PC-9 (cell line): Measurements from ENCODE around the gene DDX10. TPM values are rescaled to one million over a fixed set of nuclear protein-coding genes. Genes with fewer than 3 reads are reported as not detected.

Experiments
- BruUV-seq: library from RNA; stranded (reverse); fragments of 400-500 nt; replicated peaks from 2 replicates; lab custom pipeline; 2021; lab: Mats Ljungman, UMichigan
- CTCF ChIA-PET: fragments of 300-600 bp; sonication (Branson Sonifier 250); formaldehyde crosslinking; loops from one replicate; lab custom pipeline; 2022; ENCODE audit warnings: antibody characterized with exemption; lab: Charles Lee
- POLR2A ChIA-PET: fragments of 300-600 bp; sonication (Branson Sonifier 250); formaldehyde crosslinking; loops from one replicate; lab custom pipeline; 2022; ENCODE audit warnings: antibody characterized with exemption; ENCODE audit not compliant: unreplicated experiment; lab: Charles Lee
- DNase-seq, 2 experiments: peaks; one replicate each; pipeline versions ENCODE4 v3.0.0 to v3.0.0-alpha.2; 2015 to 2022; ENCODE audit warnings: mixed read lengths in 1 of 2
- H2AFZ ChIP-seq: fragments of 200-600 bp; sonication (generic); 2 replicates; pipeline ENCODE4 v1.8.1; 2017; ENCODE audit warnings: antibody characterized with exemption
- H3F3A ChIP-seq: fragments of 200-600 bp; sonication (generic); 2 replicates; pipeline ENCODE4 v1.8.1; 2017; ENCODE audit warnings: antibody characterized with exemption, mild to moderate bottlenecking, low read depth; ENCODE audit not compliant: insufficient read depth
- H3K27ac ChIP-seq: fragments of 200-600 bp; sonication (generic); 2 replicates; pipeline ENCODE4 v1.6.1; 2016; ENCODE audit warnings: mixed run types
- H3K27me3 ChIP-seq: fragments of 200-600 bp; sonication (generic); 2 replicates; pipeline ENCODE4 v1.6.1; 2016; ENCODE audit warnings: low read depth, mixed run types; ENCODE audit not compliant: insufficient read depth
- H3K36me3 ChIP-seq: fragments of 200-600 bp; sonication (generic); 2 replicates; pipeline ENCODE4 v1.6.1; 2016; ENCODE audit warnings: low read depth, mixed run types
- H3K4me1 ChIP-seq: fragments of 200-600 bp; sonication (generic); replicated peaks from 2 replicates; pipeline ENCODE4 v1.6.1; 2016; ENCODE audit warnings: mixed run types; ENCODE audit not compliant: insufficient read depth
- H3K4me2 ChIP-seq: fragments of 200-600 bp; sonication (generic); 2 replicates; pipeline ENCODE4 v1.6.1; 2017; ENCODE audit warnings: mixed run types
- H3K4me3 ChIP-seq: fragments of 200-600 bp; sonication (generic); 2 replicates; pipeline ENCODE4 v1.6.1; 2016; ENCODE audit warnings: mixed run types
- H3K79me2 ChIP-seq: fragments of 200-600 bp; sonication (generic); 2 replicates; pipeline ENCODE4 v1.6.1; 2017; ENCODE audit warnings: low read depth, mixed run types
- H3K9me2 ChIP-seq: fragments of 200-600 bp; sonication (generic); 2 replicates; pipeline ENCODE4 v1.8.1; 2017; ENCODE audit warnings: mild to moderate bottlenecking; ENCODE audit not compliant: insufficient read depth
- H3K9me3 ChIP-seq: fragments of 200-600 bp; sonication (generic); 2 replicates; pipeline ENCODE4 v1.8.1; 2016; ENCODE audit warnings: low read depth; ENCODE audit not compliant: insufficient read depth
- H4K20me1 ChIP-seq: fragments of 200-600 bp; sonication (generic); 2 replicates; pipeline ENCODE4 v1.8.1; 2017; ENCODE audit not compliant: insufficient read depth
- EZH2 ChIP-seq: fragments of 200-600 bp; sonication (generic); IDR thresholded peaks from 2 replicates; pipeline ENCODE4 v1.8.0; 2017; ENCODE audit warnings: antibody characterized with exemption, low read depth
- intact Hi-C: fragments of 100-400 bp; cut with micrococcal nuclease; formaldehyde crosslinking; loops from one replicate; pipeline ENCODE4 v1.10.0; 2022; ENCODE audit not compliant: unreplicated experiment
- total RNA-seq: library from RNA; stranded (reverse); gene quantifications from 2 replicates; pipeline ENCODE4 v1.2.3, GENCODE V29; 2021
- TF ChIP-seq, protein P1 (sequence below): fragments of 200-600 bp; sonication (generic); conservative IDR thresholded peaks from 2 replicates; pipeline ENCODE4 v1.6.1; 2017; ENCODE audit warnings: mixed run types, antibody characterized with exemption, mild to moderate bottlenecking, moderate library complexity

Gene DDX10
- total RNA-seq, 1 experiment from 2014 or later = 26.4 TPM

DNA sequence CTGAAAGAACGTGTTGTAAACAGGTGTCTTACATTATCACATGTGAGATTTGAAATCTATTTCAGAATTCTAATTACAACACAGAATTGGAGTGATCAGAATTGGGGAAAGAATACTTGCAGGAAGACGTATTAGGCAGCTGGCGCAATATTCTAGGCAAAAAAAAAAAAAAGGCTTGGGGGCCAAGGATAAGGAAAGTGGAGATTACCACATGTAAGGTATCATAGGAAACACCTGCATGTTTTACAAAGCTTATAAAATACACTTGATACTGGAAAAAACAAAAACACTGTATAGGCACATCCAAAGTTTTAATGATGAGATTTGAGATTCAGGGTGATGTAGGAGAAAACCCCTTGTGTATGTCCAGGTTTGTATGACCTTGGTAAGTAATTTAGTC lies 245.1 kb downstream of the DDX10 start:
- 0 out of 2 replicates have a peak, but pooled peaks cover 7% of the 10 kb centered on the region for H3K79me2 ChIP-seq
- H3K4me2 ChIP-seq = no peak overlapping the region
- no peak for DNase-seq
- H4K20me1 ChIP-seq = no peaks in the 10 kb centered on the region
- no peak overlapping the region for H3K4me3 ChIP-seq
- peaks cover 37% of the 10 kb centered on the region for H3K4me1 ChIP-seq
- H3K36me3 ChIP-seq = no peaks in the 10 kb centered on the region
- H3K27ac ChIP-seq = no peak overlapping the region
- POLR2A ChIA-PET = no interaction called here
- H3K9me3 ChIP-seq = no peaks in the 10 kb centered on the region
- peaks cover 3% of the 10 kb centered on the region; the same call in 1 of the 2 replicates for H3K9me2 ChIP-seq
- intact Hi-C loops = no loop called here
- BruUV-seq = no TSS peak
- H3K27me3 ChIP-seq = no peaks in the 10 kb centered on the region
- no peak overlapping the region for H2AFZ ChIP-seq
- H3F3A ChIP-seq = peaks cover 31% of the 10 kb centered on the region
- no peak for TF ChIP-seq EZH2
- TF ChIP-seq, protein P1, sequence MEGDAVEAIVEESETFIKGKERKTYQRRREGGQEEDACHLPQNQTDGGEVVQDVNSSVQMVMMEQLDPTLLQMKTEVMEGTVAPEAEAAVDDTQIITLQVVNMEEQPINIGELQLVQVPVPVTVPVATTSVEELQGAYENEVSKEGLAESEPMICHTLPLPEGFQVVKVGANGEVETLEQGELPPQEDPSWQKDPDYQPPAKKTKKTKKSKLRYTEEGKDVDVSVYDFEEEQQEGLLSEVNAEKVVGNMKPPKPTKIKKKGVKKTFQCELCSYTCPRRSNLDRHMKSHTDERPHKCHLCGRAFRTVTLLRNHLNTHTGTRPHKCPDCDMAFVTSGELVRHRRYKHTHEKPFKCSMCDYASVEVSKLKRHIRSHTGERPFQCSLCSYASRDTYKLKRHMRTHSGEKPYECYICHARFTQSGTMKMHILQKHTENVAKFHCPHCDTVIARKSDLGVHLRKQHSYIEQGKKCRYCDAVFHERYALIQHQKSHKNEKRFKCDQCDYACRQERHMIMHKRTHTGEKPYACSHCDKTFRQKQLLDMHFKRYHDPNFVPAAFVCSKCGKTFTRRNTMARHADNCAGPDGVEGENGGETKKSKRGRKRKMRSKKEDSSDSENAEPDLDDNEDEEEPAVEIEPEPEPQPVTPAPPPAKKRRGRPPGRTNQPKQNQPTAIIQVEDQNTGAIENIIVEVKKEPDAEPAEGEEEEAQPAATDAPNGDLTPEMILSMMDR = no peak
- CTCF ChIA-PET = no interaction called here

DNA sequence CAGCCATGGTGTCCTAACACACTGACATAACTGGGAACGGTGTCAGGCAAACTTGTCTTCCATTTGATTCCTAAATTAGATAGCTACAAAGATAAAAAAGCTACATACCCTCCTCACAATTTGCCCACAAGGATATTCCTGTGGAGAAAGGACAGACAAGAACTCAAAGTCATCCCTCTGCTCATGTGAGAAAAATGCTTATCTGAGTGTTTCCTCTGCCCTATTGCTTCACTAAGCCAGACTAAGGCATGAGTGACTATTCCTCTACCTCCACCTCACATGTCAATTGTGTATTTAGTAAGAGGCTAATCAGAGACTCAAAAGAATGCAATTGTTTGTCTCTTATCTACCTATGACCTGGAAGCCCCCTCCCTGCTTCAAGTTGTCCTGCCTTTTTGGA lies 247.7 kb downstream of the DDX10 start:
- Histone ChIP-seq H3K36me3 (no peaks in the 10 kb centered on the region), H3F3A (peaks cover 16% of the 10 kb centered on the region), H2AFZ (no peak overlapping the region), H3K4me1 (peaks cover 14% of the 10 kb centered on the region), H3K4me3 (no peak overlapping the region), H3K4me2 (no peak overlapping the region), H4K20me1 (no peaks in the 10 kb centered on the region), H3K27ac (no peak overlapping the region), H3K79me2 (no peaks in the 10 kb centered on the region), H3K27me3 (no peaks in the 10 kb centered on the region), H3K9me3 (no peaks in the 10 kb centered on the region), H3K9me2 (peaks cover 3% of the 10 kb centered on the region; the same call in 1 of the 2 replicates)
- no peak for DNase-seq
- TF ChIP-seq, protein P1 = no peak
- TF ChIP-seq EZH2 = no peak
- POLR2A ChIA-PET = interaction anchor here (0.6 kb wide), 1 partner anchor 29 kb away, joined by 5 read pairs; no protein-coding TSS in a partner anchor
- intact Hi-C loops = no loop called here
- BruUV-seq = no TSS peak
- CTCF ChIA-PET = no interaction called here

DNA sequence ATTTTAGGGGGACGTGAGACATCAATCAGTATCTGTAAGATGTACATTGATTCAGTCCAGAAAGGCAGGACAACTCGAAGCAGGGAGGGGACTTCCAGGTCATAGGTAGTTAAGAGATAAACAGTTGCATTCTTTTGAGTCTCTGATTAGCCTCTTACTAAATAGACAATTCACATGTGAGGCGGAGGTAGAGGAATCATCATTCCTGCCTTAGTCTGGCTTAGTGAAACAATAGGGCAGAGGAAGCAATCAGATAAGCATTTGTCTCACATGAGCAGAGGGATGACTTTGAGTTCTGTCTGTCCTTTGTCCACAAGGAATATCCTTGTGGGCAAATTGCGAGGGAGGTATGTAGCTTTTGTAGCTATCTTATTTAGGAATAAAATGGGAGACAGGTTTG lies 248.3 kb downstream of the DDX10 start:
- H3K4me3 ChIP-seq = no peak overlapping the region
- peaks cover 8% of the 10 kb centered on the region; the same call in 1 of the 2 replicates for H3K4me1 ChIP-seq
- H3K27ac ChIP-seq = no peak overlapping the region
- H3K79me2 ChIP-seq = no peaks in the 10 kb centered on the region
- H3F3A ChIP-seq = peaks cover 10% of the 10 kb centered on the region
- no peaks in the 10 kb centered on the region for H3K36me3 ChIP-seq
- H3K9me3 ChIP-seq = no peaks in the 10 kb centered on the region
- H4K20me1 ChIP-seq = no peaks in the 10 kb centered on the region
- BruUV-seq = no TSS peak
- ChIA-PET CTCF (no interaction called here), POLR2A (interaction anchor here (0.6 kb wide), 1 partner anchor 29 kb away, joined by 5 read pairs; no protein-coding TSS in a partner anchor)
- no peak overlapping the region for H3K4me2 ChIP-seq
- H3K27me3 ChIP-seq = no peaks in the 10 kb centered on the region
- intact Hi-C loops = no loop called here
- peaks cover 3% of the 10 kb centered on the region; the same call in 1 of the 2 replicates for H3K9me2 ChIP-seq
- TF ChIP-seq EZH2 = no peak
- TF ChIP-seq, protein P1 = no peak
- DNase-seq = no peak
- H2AFZ ChIP-seq = no peak overlapping the region
